Astrocyte (in vitro differentiated cells and primary cell): Measurements from ENCODE around the gene EPN2. TPM values are rescaled to one million over a fixed set of nuclear protein-coding genes. Genes with fewer than 3 reads are reported as not detected.

ENCODE experiments used
- DNase-seq: peaks from one replicate; pipeline ENCODE4 v3.0.0-alpha.2; 2010; ENCODE audit warnings: low read depth
- FAIRE-seq: peaks from 2 replicates; lab custom pipeline; 2011; peaks lifted over from hg19 to GRCh38; lab: Jason Lieb, UNC
- H2AFZ ChIP-seq: 2 replicates; pipeline ENCODE4 v1.6.0; 2012; ENCODE audit warnings: low read depth, low read length, inconsistent platforms
- H3K27ac ChIP-seq: 2 replicates; pipeline ENCODE4 v1.5.1; 2011; ENCODE audit warnings: low read depth, low read length, inconsistent platforms
- H3K27me3 ChIP-seq: 2 replicates; pipeline ENCODE4 v1.6.0; 2011; ENCODE audit warnings: low read length, inconsistent platforms; ENCODE audit not compliant: insufficient read depth
- H3K36me3 ChIP-seq: 2 replicates; pipeline ENCODE4 v1.5.1; 2011; ENCODE audit warnings: low read length, inconsistent platforms; ENCODE audit not compliant: insufficient read depth
- H3K4me1 ChIP-seq: 2 replicates; pipeline ENCODE4 v1.5.1; 2011; ENCODE audit warnings: low read length, inconsistent platforms; ENCODE audit not compliant: insufficient read depth
- H3K4me2 ChIP-seq: 2 replicates; pipeline ENCODE4 v1.6.0; 2012; ENCODE audit warnings: low read length, inconsistent platforms
- H3K4me3 ChIP-seq: 2 replicates; pipeline ENCODE4 v1.5.1; 2011; ENCODE audit warnings: low read depth, mild to moderate bottlenecking, low read length, inconsistent platforms; ENCODE audit not compliant: insufficient read depth
- H3K79me2 ChIP-seq: 2 replicates; pipeline ENCODE4 v1.6.0; 2012; ENCODE audit warnings: mild to moderate bottlenecking, low read length, inconsistent platforms; ENCODE audit not compliant: insufficient read depth
- H3K9ac ChIP-seq: 2 replicates; pipeline ENCODE4 v1.6.0; 2012; ENCODE audit warnings: mild to moderate bottlenecking, low read length, inconsistent platforms
- H3K9me3 ChIP-seq: 2 replicates; pipeline ENCODE4 v1.5.1; 2012; ENCODE audit warnings: low read depth, mild to moderate bottlenecking, low read length, inconsistent platforms; ENCODE audit not compliant: insufficient read depth
- H4K20me1 ChIP-seq: 2 replicates; pipeline ENCODE4 v1.6.0; 2012; ENCODE audit warnings: low read length, inconsistent platforms; ENCODE audit not compliant: insufficient read depth
- H3K27ac Mint-ChIP-seq: one replicate; pipeline ENCODE4 v1.8.0; 2021; ENCODE audit warnings: mild to moderate bottlenecking, mixed read lengths; ENCODE audit not compliant: unreplicated experiment
- H3K27me3 Mint-ChIP-seq: one replicate; pipeline ENCODE4 v1.8.0; 2021; ENCODE audit warnings: low read depth, mixed read lengths; ENCODE audit not compliant: unreplicated experiment
- H3K36me3 Mint-ChIP-seq: one replicate; pipeline ENCODE4 v1.8.0; 2021; ENCODE audit warnings: low read depth, mixed read lengths; ENCODE audit not compliant: unreplicated experiment
- H3K4me1 Mint-ChIP-seq: one replicate; pipeline ENCODE4 v1.8.0; 2021; ENCODE audit warnings: low read depth, mixed read lengths; ENCODE audit not compliant: unreplicated experiment
- H3K4me3 Mint-ChIP-seq: one replicate; pipeline ENCODE4 v1.8.0; 2021; ENCODE audit warnings: mild to moderate bottlenecking, moderate library complexity, mixed read lengths; ENCODE audit not compliant: unreplicated experiment
- H3K9me3 Mint-ChIP-seq: one replicate; pipeline ENCODE4 v1.8.0; 2021; ENCODE audit warnings: mild to moderate bottlenecking, mixed read lengths; ENCODE audit not compliant: unreplicated experiment
- EZH2 ChIP-seq: IDR thresholded peaks from 2 replicates; pipeline ENCODE4 v1.6.1; 2012; ENCODE audit warnings: mild to moderate bottlenecking, low read length, inconsistent platforms; ENCODE audit not compliant: insufficient read depth
- total RNA-seq: library from RNA; stranded (reverse); gene quantifications from 2 replicates; pipeline ENCODE4 v1.2.1, GENCODE V29; 2021
- TF ChIP-seq, protein P1 (sequence below): IDR thresholded peaks from 2 replicates; pipeline ENCODE4 v1.5.1; 2011; ENCODE audit warnings: low read depth, mild to moderate bottlenecking, inconsistent platforms, low read length, moderate library complexity; ENCODE audit not compliant: insufficient read depth

EPN2 gene
- total RNA-seq, 1 donor from 2014 or later: 48.7 TPM

DNA sequence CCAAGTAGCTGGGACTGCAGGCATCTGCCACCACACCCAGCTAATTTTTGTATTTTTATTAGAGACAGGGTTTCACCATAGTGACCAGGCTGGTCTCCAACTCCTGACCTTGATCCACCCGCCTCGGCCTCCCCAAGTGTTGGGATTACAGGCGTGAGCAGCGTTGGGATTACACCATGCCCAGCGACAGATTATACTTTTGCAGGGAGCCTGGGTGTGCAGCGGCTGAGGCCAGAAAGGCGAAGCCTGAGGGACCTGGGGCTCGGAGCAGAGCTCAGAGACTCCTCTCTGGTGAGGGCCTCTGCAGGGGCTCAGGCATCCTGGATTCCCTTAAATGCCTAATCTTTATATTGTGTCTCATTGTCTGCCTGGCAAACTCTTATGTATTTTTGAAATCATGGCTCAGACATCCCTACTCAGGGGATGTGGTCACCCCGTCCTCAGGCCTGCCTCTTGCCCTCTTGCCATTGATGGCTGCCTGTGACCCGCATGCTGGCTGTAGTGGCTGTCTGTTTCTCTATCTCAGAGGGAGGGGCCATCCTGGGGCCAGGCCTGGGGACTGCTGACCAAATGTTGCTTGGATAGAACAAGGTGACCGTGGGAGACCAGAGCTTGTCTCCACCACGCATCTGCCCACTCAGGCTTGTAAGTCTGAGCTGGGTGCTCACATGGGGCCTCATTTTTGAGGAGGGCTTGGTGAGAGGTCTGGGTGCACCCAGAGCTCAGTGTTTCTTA lies 82.8 kb downstream of the EPN2 start:
- Mint-ChIP-seq H3K4me3 (no peak overlapping the region), H3K27ac (no peak overlapping the region), H3K4me1 (peaks cover 17% of the 10 kb centered on the region), H3K36me3 (peaks cover 21% of the 10 kb centered on the region), H3K27me3 (no peaks in the 10 kb centered on the region), H3K9me3 (no peaks in the 10 kb centered on the region)
- FAIRE-seq: no peak
- H4K20me1 ChIP-seq: peaks cover 17% of the 10 kb centered on the region
- H3K9ac ChIP-seq: no peak overlapping the region
- no peak overlapping the region for H3K4me3 ChIP-seq
- H3K79me2 ChIP-seq: no peaks in the 10 kb centered on the region
- no peak for TF ChIP-seq EZH2
- TF ChIP-seq, protein P1, sequence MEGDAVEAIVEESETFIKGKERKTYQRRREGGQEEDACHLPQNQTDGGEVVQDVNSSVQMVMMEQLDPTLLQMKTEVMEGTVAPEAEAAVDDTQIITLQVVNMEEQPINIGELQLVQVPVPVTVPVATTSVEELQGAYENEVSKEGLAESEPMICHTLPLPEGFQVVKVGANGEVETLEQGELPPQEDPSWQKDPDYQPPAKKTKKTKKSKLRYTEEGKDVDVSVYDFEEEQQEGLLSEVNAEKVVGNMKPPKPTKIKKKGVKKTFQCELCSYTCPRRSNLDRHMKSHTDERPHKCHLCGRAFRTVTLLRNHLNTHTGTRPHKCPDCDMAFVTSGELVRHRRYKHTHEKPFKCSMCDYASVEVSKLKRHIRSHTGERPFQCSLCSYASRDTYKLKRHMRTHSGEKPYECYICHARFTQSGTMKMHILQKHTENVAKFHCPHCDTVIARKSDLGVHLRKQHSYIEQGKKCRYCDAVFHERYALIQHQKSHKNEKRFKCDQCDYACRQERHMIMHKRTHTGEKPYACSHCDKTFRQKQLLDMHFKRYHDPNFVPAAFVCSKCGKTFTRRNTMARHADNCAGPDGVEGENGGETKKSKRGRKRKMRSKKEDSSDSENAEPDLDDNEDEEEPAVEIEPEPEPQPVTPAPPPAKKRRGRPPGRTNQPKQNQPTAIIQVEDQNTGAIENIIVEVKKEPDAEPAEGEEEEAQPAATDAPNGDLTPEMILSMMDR: no peak
- H2AFZ ChIP-seq: no peak overlapping the region
- H3K36me3 ChIP-seq: no peaks in the 10 kb centered on the region
- H3K9me3 ChIP-seq: no peaks in the 10 kb centered on the region
- H3K4me1 ChIP-seq: peaks cover 15% of the 10 kb centered on the region
- no peak overlapping the region for H3K4me2 ChIP-seq
- H3K27ac ChIP-seq: no peak overlapping the region
- no peak for DNase-seq
- H3K27me3 ChIP-seq: no peaks in the 10 kb centered on the region

DNA sequence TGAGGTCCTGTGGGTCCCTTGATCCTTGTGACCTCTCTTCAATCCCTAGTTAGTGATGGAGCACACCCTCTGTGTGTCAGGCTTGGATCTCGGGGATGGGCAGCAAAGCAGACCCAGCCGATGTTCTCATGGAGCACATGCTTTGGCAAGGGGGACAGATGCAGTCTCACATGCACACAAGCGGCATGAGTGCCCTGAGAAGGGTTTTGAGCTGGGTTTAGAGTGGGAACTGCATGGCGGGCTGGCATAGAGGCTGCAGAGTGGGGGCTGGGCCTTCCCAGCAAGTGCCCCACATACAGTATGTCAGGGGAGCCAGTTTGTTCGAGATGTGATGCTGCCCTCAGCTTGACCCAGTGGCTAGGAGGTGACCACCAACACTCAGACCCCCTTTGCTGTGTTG lies 83.7 kb downstream of the EPN2 start:
- H2AFZ ChIP-seq: no peak overlapping the region
- no peaks in the 10 kb centered on the region for H3K9me3 ChIP-seq
- no peak overlapping the region for H3K4me2 ChIP-seq
- H3K27me3 Mint-ChIP-seq: no peaks in the 10 kb centered on the region
- H4K20me1 ChIP-seq: peaks cover 17% of the 10 kb centered on the region
- peaks cover 19% of the 10 kb centered on the region for H3K36me3 Mint-ChIP-seq
- peaks cover 15% of the 10 kb centered on the region for H3K4me1 ChIP-seq
- no peaks in the 10 kb centered on the region for H3K79me2 ChIP-seq
- H3K27ac ChIP-seq: no peak overlapping the region
- no peak for FAIRE-seq
- H3K4me1 Mint-ChIP-seq: peaks cover 17% of the 10 kb centered on the region
- H3K4me3 ChIP-seq: no peak overlapping the region
- no peak overlapping the region for H3K27ac Mint-ChIP-seq
- no peak overlapping the region for H3K4me3 Mint-ChIP-seq
- no peak overlapping the region for H3K9ac ChIP-seq
- no peaks in the 10 kb centered on the region for H3K27me3 ChIP-seq
- no peaks in the 10 kb centered on the region for H3K36me3 ChIP-seq
- TF ChIP-seq EZH2: no peak
- TF ChIP-seq, protein P1: no peak
- no peaks in the 10 kb centered on the region for H3K9me3 Mint-ChIP-seq
- DNase-seq: no peak

DNA sequence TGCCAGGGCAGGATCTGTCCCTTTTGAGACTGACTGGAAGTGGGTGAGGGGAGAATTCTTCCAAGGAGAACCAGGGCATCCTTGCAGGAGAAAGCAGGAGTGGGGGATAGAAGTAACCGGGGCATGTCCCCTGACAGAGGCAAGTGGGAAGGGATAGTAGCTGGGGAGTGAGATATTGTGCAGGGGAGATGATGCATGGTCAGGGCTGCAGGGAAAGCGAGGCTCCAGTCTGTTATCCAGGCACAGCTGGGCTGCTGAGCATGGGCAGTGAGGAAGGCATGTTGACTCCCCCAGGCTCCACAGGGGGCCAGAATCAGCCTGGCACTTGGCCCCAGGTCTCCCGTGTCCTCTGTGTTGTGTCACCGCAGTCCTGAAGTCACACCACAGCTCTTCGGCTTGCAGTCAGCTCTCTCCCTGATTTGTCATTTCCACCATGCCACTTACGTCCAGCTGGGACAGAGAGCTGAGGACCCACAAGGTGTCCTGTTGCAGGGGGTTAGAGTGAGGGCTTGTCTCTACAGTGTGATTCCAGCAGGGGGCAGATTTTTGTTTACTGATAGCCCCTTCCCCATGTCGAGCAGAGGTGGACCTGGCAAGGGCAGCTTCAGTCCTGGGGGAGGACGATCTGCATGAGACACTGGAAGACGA lies 84.4 kb downstream of the EPN2 start:
- Mint-ChIP-seq H3K27me3 (no peaks in the 10 kb centered on the region), H3K9me3 (no peaks in the 10 kb centered on the region), H3K36me3 (peaks cover 19% of the 10 kb centered on the region), H3K27ac (no peak overlapping the region), H3K4me3 (no peak overlapping the region), H3K4me1 (peaks cover 16% of the 10 kb centered on the region)
- Histone ChIP-seq H3K36me3 (no peaks in the 10 kb centered on the region), H3K27ac (no peak overlapping the region), H3K4me1 (peaks cover 16% of the 10 kb centered on the region), H3K9me3 (no peaks in the 10 kb centered on the region), H3K27me3 (no peaks in the 10 kb centered on the region), H4K20me1 (peaks cover 17% of the 10 kb centered on the region), H3K9ac (no peak overlapping the region), H3K4me2 (no peak overlapping the region), H3K4me3 (no peak overlapping the region), H3K79me2 (no peaks in the 10 kb centered on the region), H2AFZ (no peak overlapping the region)
- FAIRE-seq: no peak
- no peak for DNase-seq
- TF ChIP-seq, protein P1: no peak
- TF ChIP-seq EZH2: no peak
